Smooth muscle cell (in vitro differentiated cells): ENCODE data around the gene TMPRSS9. TPM values are rescaled to one million over a fixed set of nuclear protein-coding genes. Genes with fewer than 3 reads are reported as not detected.

Experiments
- DNase-seq: peaks from one replicate; lab custom pipeline; 2025; ENCODE audit not compliant: unreplicated experiment; lab: John Stamatoyannopoulos, UW
- H2AFZ ChIP-seq: fragments of 200-600 bp; sonication (generic); 2 replicates; pipeline ENCODE4 v1.6.0; 2016; ENCODE audit warnings: antibody characterized with exemption, low read depth, mild to moderate bottlenecking
- H3F3A ChIP-seq: fragments of 200-600 bp; sonication (generic); 2 replicates; pipeline ENCODE4 v1.6.0; 2017; ENCODE audit warnings: antibody characterized with exemption, low read depth
- H3K27ac ChIP-seq: fragments of 200-600 bp; sonication (generic); 2 replicates; pipeline ENCODE4 v1.5.1; 2016; ENCODE audit warnings: low read depth, mild to moderate bottlenecking
- H3K27me3 ChIP-seq: fragments of 200-600 bp; sonication (generic); 2 replicates; pipeline ENCODE4 v1.6.1; 2016; ENCODE audit warnings: low read depth, mild to moderate bottlenecking
- H3K36me3 ChIP-seq: fragments of 200-600 bp; sonication (generic); 2 replicates; pipeline ENCODE4 v1.5.1; 2016; ENCODE audit warnings: low read depth
- H3K4me1 ChIP-seq: fragments of 200-600 bp; sonication (generic); 2 replicates; pipeline ENCODE4 v1.5.1; 2016; ENCODE audit warnings: low read depth
- H3K4me2 ChIP-seq: fragments of 200-600 bp; sonication (generic); 2 replicates; pipeline ENCODE4 v1.6.0; 2016; ENCODE audit warnings: mild to moderate bottlenecking
- H3K4me3 ChIP-seq: fragments of 200-600 bp; sonication (generic); 2 replicates; pipeline ENCODE4 v1.5.1; 2016; ENCODE audit warnings: mild to moderate bottlenecking
- H3K79me2 ChIP-seq: fragments of 200-600 bp; sonication (generic); 2 replicates; pipeline ENCODE4 v1.6.0; 2016; ENCODE audit warnings: low read depth, mild to moderate bottlenecking
- H3K9ac ChIP-seq: fragments of 200-600 bp; sonication (generic); 2 replicates; pipeline ENCODE4 v1.6.0; 2016; ENCODE audit warnings: low read depth
- H3K9me3 ChIP-seq: fragments of 200-600 bp; sonication (generic); replicated peaks from 2 replicates; pipeline ENCODE4 v1.5.1; 2016; ENCODE audit warnings: low read depth
- H4K20me1 ChIP-seq: fragments of 200-600 bp; sonication (generic); 2 replicates; pipeline ENCODE4 v1.6.0; 2016; ENCODE audit warnings: low read depth
- CTCF ChIP-seq: fragments of 200-600 bp; sonication (generic); IDR thresholded peaks from 2 replicates; pipeline ENCODE4 v1.5.1; 2017; ENCODE audit warnings: borderline replicate concordance, mild to moderate bottlenecking, antibody characterized with exemption; ENCODE audit not compliant: insufficient read depth, poor library complexity, severe bottlenecking
- WGBS: methylation state at CpG from one replicate; pipeline ENCODE4 v1.1.7; 2016; ENCODE audit warnings: low lambda C conversion rate; 5-methylcytosine and 5-hydroxymethylcytosine counted together
- polyA plus RNA-seq: library from polyadenylated mRNA; unstranded; fragments of >200 nt; fragmentation: Nextera tagmentation; extraction: Ambion mirVana; gene quantifications from 2 replicates; pipeline ENCODE4 v1.2.1, GENCODE V29; 2016
- total RNA-seq: library from RNA; depleted of rRNA; stranded (reverse); fragments of >200 nt; gene quantifications from 2 replicates; pipeline ENCODE4 v1.2.3, GENCODE V29; 2014

TMPRSS9 gene
- total and polyA plus RNA-seq, 2 experiments from 2014 or later, result 0.05 TPM; not detected in 1

DNA sequence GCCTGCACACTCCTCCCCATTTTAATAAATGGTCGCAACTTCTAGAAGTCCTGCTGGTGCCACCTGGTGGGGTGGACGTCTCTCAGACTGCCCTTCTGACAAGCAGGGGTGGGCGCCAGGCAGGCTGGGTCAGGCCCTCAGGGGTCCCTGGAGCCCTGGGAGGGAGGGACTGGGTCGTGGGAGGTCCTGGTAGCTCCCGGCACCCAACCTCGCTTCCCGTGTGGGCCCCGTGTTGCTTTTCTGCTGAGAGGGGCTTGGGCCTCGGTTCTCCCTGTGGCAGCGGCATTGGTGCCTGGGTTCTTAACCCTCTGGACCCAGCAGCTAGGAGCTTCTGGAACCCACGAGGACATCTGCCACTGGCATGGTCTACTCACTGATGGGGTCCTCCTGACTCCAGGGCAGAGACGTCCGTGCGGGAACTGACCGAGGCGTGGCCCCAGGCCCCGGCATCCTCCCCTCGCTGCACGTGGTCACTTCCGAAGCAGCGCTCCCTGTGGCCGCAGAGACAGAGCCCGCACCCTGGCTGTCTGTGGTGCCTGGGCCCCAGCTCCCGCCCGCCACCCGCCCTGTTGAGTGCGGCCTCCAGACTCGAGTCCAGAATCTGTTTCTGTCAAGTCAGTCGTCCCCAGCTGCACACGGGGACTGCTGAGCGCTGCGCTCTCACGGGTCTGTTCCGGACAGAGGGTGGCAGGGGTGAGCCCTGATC is 6.0 kb upstream of the TMPRSS9 start:
- Histone ChIP-seq H3K4me2 (no peak overlapping the region), H3K79me2 (no peaks in the 10 kb centered on the region), H3K4me3 (no peak overlapping the region), H3K36me3 (no peaks in the 10 kb centered on the region), H3K27me3 (peaks cover 4% of the 10 kb centered on the region), H3F3A (no peaks in the 10 kb centered on the region), H2AFZ (no peak overlapping the region), H3K27ac (no peak overlapping the region), H3K9ac (no peak overlapping the region), H3K4me1 (no peaks in the 10 kb centered on the region), H4K20me1 (no peaks in the 10 kb centered on the region), H3K9me3 (no peaks in the 10 kb centered on the region)
- no peak for DNase-seq
- TF ChIP-seq CTCF, result no peak
- WGBS, result 96% methylated on average over 32 of the region's 34 CpGs

GRCh38 chr19:2354670-2355069 is 5.4 kb upstream of the TMPRSS9 start:
- no peak overlapping the region for H3K4me3 ChIP-seq
- no peak for DNase-seq
- no peak overlapping the region for H2AFZ ChIP-seq
- no peak overlapping the region for H3K9ac ChIP-seq
- no peaks in the 10 kb centered on the region for H3K79me2 ChIP-seq
- no peak overlapping the region for H3K4me2 ChIP-seq
- no peaks in the 10 kb centered on the region for H3K36me3 ChIP-seq
- peaks cover 10% of the 10 kb centered on the region for H3K27me3 ChIP-seq
- no peaks in the 10 kb centered on the region for H3K4me1 ChIP-seq
- H3F3A ChIP-seq, result no peaks in the 10 kb centered on the region
- TF ChIP-seq CTCF, result no peak
- 93% methylated on average over 16 of the region's 17 CpGs for WGBS
- H4K20me1 ChIP-seq, result no peaks in the 10 kb centered on the region
- H3K27ac ChIP-seq, result no peak overlapping the region
- H3K9me3 ChIP-seq, result no peaks in the 10 kb centered on the region

DNA sequence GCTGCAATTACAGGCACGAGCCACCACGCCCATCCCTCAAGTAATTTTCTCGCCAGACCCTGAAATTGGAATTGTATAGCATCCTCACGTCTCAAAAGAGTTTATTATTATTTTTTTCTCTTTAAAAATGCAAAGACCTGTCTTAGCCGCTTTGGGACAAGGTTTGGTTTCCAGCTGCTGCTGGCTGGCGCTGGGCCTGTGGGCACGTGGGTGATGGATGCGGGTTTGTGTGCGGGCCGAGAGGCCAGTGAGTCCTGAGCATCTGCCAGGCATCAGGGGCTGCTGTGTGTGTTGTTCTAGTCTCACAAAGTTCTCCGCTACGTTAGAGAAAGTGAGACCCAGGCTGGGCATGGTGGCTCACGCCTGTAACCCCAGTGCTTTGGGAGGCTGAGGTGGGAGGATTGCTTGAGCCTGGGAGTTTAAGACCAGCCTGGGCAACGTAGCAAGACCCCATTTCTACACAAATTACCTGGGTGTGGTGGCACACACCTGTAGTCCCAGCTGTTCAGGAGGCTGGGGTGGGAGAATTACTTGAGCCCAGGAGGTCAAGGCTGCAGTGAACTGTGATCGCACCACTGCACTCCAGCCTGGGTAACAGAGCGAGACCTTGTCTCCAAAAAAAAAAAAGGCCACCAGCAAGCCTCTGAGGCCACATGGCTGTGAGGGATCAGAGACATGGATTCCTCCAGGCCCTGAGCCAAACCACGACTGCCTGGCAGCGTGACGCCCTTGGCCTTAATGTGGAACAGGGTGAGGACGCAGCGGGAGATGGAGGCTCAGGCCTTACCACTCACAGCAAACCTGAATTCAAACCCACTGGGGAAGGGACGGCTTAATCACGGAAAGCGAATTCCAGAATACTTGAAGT is 4.7 kb upstream of the TMPRSS9 start:
- Histone ChIP-seq H3K79me2 (no peaks in the 10 kb centered on the region), H3K36me3 (no peaks in the 10 kb centered on the region), H3K9me3 (no peaks in the 10 kb centered on the region), H4K20me1 (no peaks in the 10 kb centered on the region), H2AFZ (no peak overlapping the region), H3K4me2 (no peak overlapping the region), H3K27ac (no peak overlapping the region), H3K27me3 (peaks cover 18% of the 10 kb centered on the region), H3F3A (no peaks in the 10 kb centered on the region), H3K9ac (no peak overlapping the region), H3K4me1 (no peaks in the 10 kb centered on the region), H3K4me3 (no peak overlapping the region)
- WGBS, result 83% methylated on average over 24 of the region's 24 CpGs
- no peak for TF ChIP-seq CTCF
- DNase-seq, result no peak
